ENCODE measurements around the gene OR5V1. TPM values are rescaled to one million over a fixed set of nuclear protein-coding genes. Genes with fewer than 3 reads are reported as not detected.

OR5V1 gene
- total RNA-seq, 2 experiments from 2014 or later, result not detected

- Histone ChIP-seq H3K4me3 (ENCODE audit: low read depth, low read length, poor library complexity, severe bottlenecking) (no peak overlapping the region), H3K9me3 (ENCODE audit: low read length) (no peaks in the 10 kb centered on the region), H4K20me1 (ENCODE audit: insufficient read depth, low read length) (no peaks in the 10 kb centered on the region), H3K27ac (ENCODE audit: low read depth, low read length, poor library complexity, severe bottlenecking) (no peak overlapping the region), H3K4me1 (ENCODE audit: insufficient read depth, low read length, poor library complexity, severe bottlenecking) (no peaks in the 10 kb centered on the region), H3K79me2 (ENCODE audit: insufficient read depth, low read depth, low read length) (no peaks in the 10 kb centered on the region), H3K36me3 (ENCODE audit: insufficient read depth, low read length) (no peaks in the 10 kb centered on the region), H3K9me2 (ENCODE audit: insufficient read depth, low read length) (no peaks in the 10 kb centered on the region), H2AFZ (ENCODE audit: low read length) (no peak overlapping the region), H3K4me2 (ENCODE audit: low read length) (no peak overlapping the region)
- TF ChIP-seq CTCF (conservative IDR thresholded peaks at IDR 0.05; ENCODE audit: low read length) (no peak), EZH2phosphoT487 (IDR thresholded peaks at IDR 0.05; ENCODE audit: borderline replicate concordance, low read depth, low read length) (no peak)
- no peak for DNase-seq (ENCODE audit: low spot score)
- CTCF ChIA-PET (ENCODE audit: unreplicated experiment), result no interaction called here
- no TSS peak for BruUV-seq (replicated peaks)
- intact Hi-C loops (cut with micrococcal nuclease; ENCODE audit: unreplicated experiment), result no loop called here
- POLR2A ChIA-PET, result interaction anchor here (0.7 kb wide), 1 partner anchor 27 kb away, joined by 3 read pairs; no protein-coding TSS in a partner anchor
Observed at GRCh38 chr6:29345380-29345779, 23.3 kb downstream of the OR5V1 start.

- Histone ChIP-seq H3K4me2 (ENCODE audit: low read length) (no peak overlapping the region), H3K27ac (ENCODE audit: low read depth, low read length, poor library complexity, severe bottlenecking) (no peak overlapping the region), H4K20me1 (ENCODE audit: insufficient read depth, low read length) (no peaks in the 10 kb centered on the region), H2AFZ (ENCODE audit: low read length) (no peak overlapping the region), H3K4me1 (ENCODE audit: insufficient read depth, low read length, poor library complexity, severe bottlenecking) (no peaks in the 10 kb centered on the region), H3K9me3 (ENCODE audit: low read length) (no peaks in the 10 kb centered on the region), H3K4me3 (ENCODE audit: low read depth, low read length, poor library complexity, severe bottlenecking) (no peak overlapping the region), H3K9me2 (ENCODE audit: insufficient read depth, low read length) (no peaks in the 10 kb centered on the region), H3K36me3 (ENCODE audit: insufficient read depth, low read length) (no peaks in the 10 kb centered on the region), H3K79me2 (ENCODE audit: insufficient read depth, low read depth, low read length) (no peaks in the 10 kb centered on the region)
- BruUV-seq (replicated peaks), result no TSS peak
- intact Hi-C loops (cut with micrococcal nuclease; ENCODE audit: unreplicated experiment), result no loop called here
- CTCF ChIA-PET (ENCODE audit: unreplicated experiment), result interaction anchor here (0.9 kb wide), 1 partner anchor 20 kb away, joined by 3 read pairs; no protein-coding TSS in a partner anchor
- no peak for DNase-seq (ENCODE audit: low spot score)
- POLR2A ChIA-PET, result no interaction called here
- no peak for TF ChIP-seq CTCF (conservative IDR thresholded peaks at IDR 0.05; ENCODE audit: low read length)
- no peak for TF ChIP-seq EZH2phosphoT487 (IDR thresholded peaks at IDR 0.05; ENCODE audit: borderline replicate concordance, low read depth, low read length)
Observed at GRCh38 chr6:29336269-29336668, 32.4 kb downstream of the OR5V1 start.

- Histone ChIP-seq H4K20me1 (ENCODE audit: insufficient read depth, low read length) (no peaks in the 10 kb centered on the region), H3K36me3 (ENCODE audit: insufficient read depth, low read length) (no peaks in the 10 kb centered on the region), H3K9me2 (ENCODE audit: insufficient read depth, low read length) (no peaks in the 10 kb centered on the region), H3K79me2 (ENCODE audit: insufficient read depth, low read depth, low read length) (no peaks in the 10 kb centered on the region), H3K27ac (ENCODE audit: low read depth, low read length, poor library complexity, severe bottlenecking) (no peak overlapping the region), H3K4me3 (ENCODE audit: low read depth, low read length, poor library complexity, severe bottlenecking) (no peak overlapping the region), H2AFZ (ENCODE audit: low read length) (no peak overlapping the region), H3K4me1 (ENCODE audit: insufficient read depth, low read length, poor library complexity, severe bottlenecking) (no peaks in the 10 kb centered on the region), H3K4me2 (ENCODE audit: low read length) (no peak overlapping the region), H3K9me3 (ENCODE audit: low read length) (no peaks in the 10 kb centered on the region)
- intact Hi-C loops (cut with micrococcal nuclease; ENCODE audit: unreplicated experiment), result no loop called here
- BruUV-seq (replicated peaks), result no TSS peak
- DNase-seq (ENCODE audit: low spot score), result no peak
- POLR2A ChIA-PET, result no interaction called here
- TF ChIP-seq CTCF (conservative IDR thresholded peaks at IDR 0.05; ENCODE audit: low read length) (no peak), EZH2phosphoT487 (IDR thresholded peaks at IDR 0.05; ENCODE audit: borderline replicate concordance, low read depth, low read length) (no peak)
- CTCF ChIA-PET (ENCODE audit: unreplicated experiment), result no interaction called here
Observed at GRCh38 chr6:29332676-29333075, 36.0 kb downstream of the OR5V1 start.

All from OCI-LY7 (cell line).